KMS-11 (cell line): Measurements from ENCODE around the gene FIGLA.

Experiments
- H2AFZ ChIP-seq: fragments of 200-600 bp; sonication (generic); 2 replicates; pipeline ENCODE4 v1.6.1; 2016; ENCODE audit warnings: antibody characterized with exemption, mixed run types, low read depth
- H3K27ac ChIP-seq: fragments of 200-600 bp; sonication (generic); 2 replicates; pipeline ENCODE4 v1.6.1; 2016; ENCODE audit warnings: mild to moderate bottlenecking, mixed run types
- H3K27me3 ChIP-seq: fragments of 200-600 bp; sonication (generic); 2 replicates; pipeline ENCODE4 v1.6.1; 2017; ENCODE audit warnings: mild to moderate bottlenecking, low read depth, mixed run types, moderate library complexity; ENCODE audit not compliant: insufficient read depth
- H3K36me3 ChIP-seq: fragments of 200-600 bp; sonication (generic); 2 replicates; pipeline ENCODE4 v1.6.1; 2017; ENCODE audit warnings: mild to moderate bottlenecking, mixed run types; ENCODE audit not compliant: insufficient read depth
- H3K4me1 ChIP-seq: fragments of 200-600 bp; sonication (generic); 2 replicates; pipeline ENCODE4 v1.6.1; 2016; ENCODE audit warnings: mild to moderate bottlenecking, low read depth, mixed run types; ENCODE audit not compliant: poor library complexity, severe bottlenecking
- H3K4me2 ChIP-seq: fragments of 200-600 bp; sonication (generic); 2 replicates; pipeline ENCODE4 v1.7.0; 2016; ENCODE audit warnings: mild to moderate bottlenecking, mixed run types
- H3K4me3 ChIP-seq: fragments of 200-600 bp; sonication (generic); IDR thresholded peaks from 2 replicates; pipeline ENCODE4 v1.6.1; 2017; ENCODE audit warnings: low read depth, low read length, mixed read lengths; ENCODE audit not compliant: insufficient read depth
- H3K79me2 ChIP-seq: fragments of 200-600 bp; sonication (generic); 2 replicates; pipeline ENCODE4 v1.6.1; 2016; ENCODE audit warnings: low read depth, mixed run types; ENCODE audit not compliant: insufficient read depth
- H3K9ac ChIP-seq: fragments of 200-600 bp; sonication (generic); 2 replicates; pipeline ENCODE4 v1.6.1; 2016; ENCODE audit warnings: mild to moderate bottlenecking, mixed run types
- H4K20me1 ChIP-seq: fragments of 200-600 bp; sonication (generic); 2 replicates; pipeline ENCODE4 v1.6.1; 2016; ENCODE audit warnings: mild to moderate bottlenecking, mixed run types; ENCODE audit not compliant: insufficient read depth
- CTCF ChIP-seq: fragments of 200-600 bp; sonication (generic); conservative IDR thresholded peaks from 2 replicates; pipeline ENCODE4 v1.6.1; 2017; ENCODE audit warnings: low read depth, mild to moderate bottlenecking, antibody characterized with exemption, low read length, moderate library complexity, mixed read lengths

Gene FIGLA

DNA sequence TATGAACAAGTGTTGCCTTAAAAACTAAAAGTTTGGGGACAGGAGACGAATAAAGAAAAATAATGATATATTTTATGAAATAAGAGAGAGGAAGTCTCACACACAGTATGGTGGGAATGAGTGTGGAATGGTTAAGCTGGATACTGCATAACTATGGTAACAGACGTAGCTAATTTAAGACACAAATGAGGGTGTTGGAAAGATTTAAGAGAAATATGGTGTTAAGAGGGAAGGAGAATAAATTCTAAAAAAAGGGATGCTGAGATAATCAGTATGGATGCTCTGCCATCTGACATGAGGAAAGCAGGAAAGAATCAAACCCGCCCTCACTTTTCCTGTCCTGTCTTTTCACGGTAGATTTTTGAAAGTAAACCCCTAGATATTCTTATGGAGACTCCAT, 33.1 kb downstream of the FIGLA start:
- H3K36me3 ChIP-seq: no peaks in the 10 kb centered on the region
- no peak overlapping the region for H2AFZ ChIP-seq
- no peaks in the 10 kb centered on the region for H4K20me1 ChIP-seq
- no peak for TF ChIP-seq CTCF
- no peak overlapping the region for H3K4me2 ChIP-seq
- no peak overlapping the region for H3K27ac ChIP-seq
- peaks cover 11% of the 10 kb centered on the region for H3K4me1 ChIP-seq
- H3K79me2 ChIP-seq: peaks cover 20% of the 10 kb centered on the region; the same call in 1 of the 2 replicates
- H3K27me3 ChIP-seq: no peaks in the 10 kb centered on the region
- H3K4me3 ChIP-seq: no peak overlapping the region
- H3K9ac ChIP-seq: no peak overlapping the region

- Histone ChIP-seq H3K27me3 (no peaks in the 10 kb centered on the region), H3K9ac (no peak overlapping the region), H3K4me2 (no peak overlapping the region), H3K4me3 (no peak overlapping the region), H2AFZ (no peak overlapping the region), H3K79me2 (peaks cover 13% of the 10 kb centered on the region; the same call in 1 of the 2 replicates), H3K27ac (no peak overlapping the region), H3K36me3 (no peaks in the 10 kb centered on the region), H3K4me1 (peaks cover 11% of the 10 kb centered on the region), H4K20me1 (no peaks in the 10 kb centered on the region)
- TF ChIP-seq CTCF: no peak
Measured at GRCh38 chr2:70756128-70756527, 34.3 kb downstream of the FIGLA start.

DNA sequence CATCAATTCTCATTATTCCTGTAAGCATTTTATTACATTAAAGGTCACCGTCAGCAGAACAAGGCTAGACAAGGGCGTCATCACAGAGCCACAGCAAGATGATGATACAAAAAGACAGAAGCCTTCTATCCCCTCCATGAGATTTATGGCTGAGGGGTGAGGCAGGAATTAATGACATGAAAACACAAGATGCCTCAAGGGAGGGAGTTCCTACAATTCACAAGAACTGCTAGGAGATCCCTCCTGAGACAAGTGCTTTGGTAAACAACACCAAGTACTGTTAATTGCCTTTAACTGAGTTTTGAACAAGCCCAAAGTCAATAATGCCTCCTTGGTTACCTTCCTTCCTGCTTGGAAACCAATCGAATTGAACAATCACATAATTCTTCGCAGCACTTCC, 36.5 kb downstream of the FIGLA start:
- Histone ChIP-seq H3K27me3 (no peaks in the 10 kb centered on the region), H2AFZ (no peak overlapping the region), H3K79me2 (peaks cover 23% of the 10 kb centered on the region; the same call in 1 of the 2 replicates), H3K4me2 (no peak overlapping the region), H3K4me3 (no peak overlapping the region), H3K27ac (no peak overlapping the region), H4K20me1 (no peaks in the 10 kb centered on the region), H3K9ac (no peak overlapping the region), H3K36me3 (no peaks in the 10 kb centered on the region), H3K4me1 (peaks cover 11% of the 10 kb centered on the region)
- TF ChIP-seq CTCF: no peak

GRCh38 chr2:70753031-70753430, 37.4 kb downstream of the FIGLA start:
- no peaks in the 10 kb centered on the region for H3K36me3 ChIP-seq
- H3K9ac ChIP-seq: no peak overlapping the region
- TF ChIP-seq CTCF: no peak
- peaks cover 32% of the 10 kb centered on the region; the same call in 1 of the 2 replicates for H3K79me2 ChIP-seq
- H4K20me1 ChIP-seq: no peaks in the 10 kb centered on the region
- no peak overlapping the region for H3K4me2 ChIP-seq
- no peak overlapping the region for H2AFZ ChIP-seq
- H3K4me1 ChIP-seq: peaks cover 18% of the 10 kb centered on the region
- H3K27me3 ChIP-seq: no peaks in the 10 kb centered on the region
- H3K27ac ChIP-seq: no peak overlapping the region
- H3K4me3 ChIP-seq: no peak overlapping the region
